ENCODE measurements around the gene PRR16. TPM values are rescaled to one million over a fixed set of nuclear protein-coding genes. Genes with fewer than 3 reads are reported as not detected.

PRR16 gene
- total and polyA plus RNA-seq, 2 experiments from 2014 or later, result 1.0 to 1.7 TPM

DNA sequence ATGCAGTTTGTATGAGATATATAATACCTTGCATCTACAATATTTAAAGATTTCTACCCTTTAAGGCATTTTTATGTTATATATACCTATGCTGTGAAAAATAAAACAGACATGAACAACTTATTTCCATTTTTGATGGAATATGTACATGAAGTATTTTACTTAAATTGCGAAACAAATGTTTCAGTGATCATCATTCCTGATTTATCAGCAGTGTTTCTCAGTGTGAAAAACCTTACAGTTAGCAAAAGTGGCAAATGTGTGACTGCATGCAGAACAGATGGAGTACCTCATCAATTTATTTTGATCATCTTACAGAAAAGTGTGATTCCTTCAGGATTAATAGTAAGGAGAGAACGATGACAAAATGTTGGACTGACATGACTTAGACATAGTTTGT is 43.1 kb downstream of the PRR16 start:
- Histone ChIP-seq H3K79me2 (replicated peaks; ENCODE audit: insufficient read depth) (no peaks in the 10 kb centered on the region), H3K27ac (ENCODE audit: low read depth) (no peak overlapping the region), H3K36me3 (ENCODE audit: insufficient read depth) (no peaks in the 10 kb centered on the region)

More for the DNA sequence above, 43.1 kb downstream of the PRR16 start:
- Mint-ChIP-seq H3K27me3 (ENCODE audit: insufficient read depth, low read depth, poor library complexity) (no peaks in the 10 kb centered on the region), H3K4me3 (no peak overlapping the region), H3K36me3 (ENCODE audit: low read depth) (peaks cover 5% of the 10 kb centered on the region; the same call in 2 of the 3 replicates), H3K4me1 (peaks cover 46% of the 10 kb centered on the region), H3K9me3 (0 out of 3 replicates have a peak, but pooled peaks cover 2% of the 10 kb centered on the region), H3K27ac (no peak overlapping the region)
- Histone ChIP-seq H3K27me3 (ENCODE audit: insufficient read depth) (no peaks in the 10 kb centered on the region), H3F3A (replicated peaks; ENCODE audit: low read depth) (no peaks in the 10 kb centered on the region), H3K4me2 (no peak overlapping the region), H3K9me2 (ENCODE audit: insufficient read depth) (no peaks in the 10 kb centered on the region), H2AFZ (no peak overlapping the region), H3K4me3 (no peak overlapping the region), H4K20me1 (replicated peaks; ENCODE audit: insufficient read depth) (no peaks in the 10 kb centered on the region), H3K4me1 (ENCODE audit: insufficient read depth) (peaks cover 44% of the 10 kb centered on the region)
- TF ChIP-seq CREB1 (CRISPR knock-in tag; IDR thresholded peaks at IDR 0.05; ENCODE audit: low read depth), result no peak
- TF ChIP-seq ZNF331 (CRISPR knock-in tag; IDR thresholded peaks at IDR 0.05; ENCODE audit: low read depth), result no peak
- TF ChIP-seq, protein P1, sequence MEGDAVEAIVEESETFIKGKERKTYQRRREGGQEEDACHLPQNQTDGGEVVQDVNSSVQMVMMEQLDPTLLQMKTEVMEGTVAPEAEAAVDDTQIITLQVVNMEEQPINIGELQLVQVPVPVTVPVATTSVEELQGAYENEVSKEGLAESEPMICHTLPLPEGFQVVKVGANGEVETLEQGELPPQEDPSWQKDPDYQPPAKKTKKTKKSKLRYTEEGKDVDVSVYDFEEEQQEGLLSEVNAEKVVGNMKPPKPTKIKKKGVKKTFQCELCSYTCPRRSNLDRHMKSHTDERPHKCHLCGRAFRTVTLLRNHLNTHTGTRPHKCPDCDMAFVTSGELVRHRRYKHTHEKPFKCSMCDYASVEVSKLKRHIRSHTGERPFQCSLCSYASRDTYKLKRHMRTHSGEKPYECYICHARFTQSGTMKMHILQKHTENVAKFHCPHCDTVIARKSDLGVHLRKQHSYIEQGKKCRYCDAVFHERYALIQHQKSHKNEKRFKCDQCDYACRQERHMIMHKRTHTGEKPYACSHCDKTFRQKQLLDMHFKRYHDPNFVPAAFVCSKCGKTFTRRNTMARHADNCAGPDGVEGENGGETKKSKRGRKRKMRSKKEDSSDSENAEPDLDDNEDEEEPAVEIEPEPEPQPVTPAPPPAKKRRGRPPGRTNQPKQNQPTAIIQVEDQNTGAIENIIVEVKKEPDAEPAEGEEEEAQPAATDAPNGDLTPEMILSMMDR (conservative IDR thresholded peaks at IDR 0.05; ENCODE audit: low read depth in 2 of 2), result no peak
- no peak for TF ChIP-seq NANOG (IDR thresholded peaks at IDR 0.05; ENCODE audit: borderline replicate concordance)
- no peak for TF ChIP-seq STAT1 (IDR thresholded peaks at IDR 0.05; ENCODE audit: unreplicated experiment)
- no peak for TF ChIP-seq JUNB (IDR thresholded peaks at IDR 0.05; ENCODE audit: unreplicated experiment)
- no peak for TF ChIP-seq EZH2 (IDR thresholded peaks at IDR 0.05; ENCODE audit: low read depth, unreplicated experiment)
- no peak for TF ChIP-seq EZH2phosphoT487 (IDR thresholded peaks at IDR 0.05; ENCODE audit: unreplicated experiment)
- TF ChIP-seq ZNF114 (CRISPR knock-in tag; IDR thresholded peaks at IDR 0.05), result no peak
- TF ChIP-seq, protein P2, sequence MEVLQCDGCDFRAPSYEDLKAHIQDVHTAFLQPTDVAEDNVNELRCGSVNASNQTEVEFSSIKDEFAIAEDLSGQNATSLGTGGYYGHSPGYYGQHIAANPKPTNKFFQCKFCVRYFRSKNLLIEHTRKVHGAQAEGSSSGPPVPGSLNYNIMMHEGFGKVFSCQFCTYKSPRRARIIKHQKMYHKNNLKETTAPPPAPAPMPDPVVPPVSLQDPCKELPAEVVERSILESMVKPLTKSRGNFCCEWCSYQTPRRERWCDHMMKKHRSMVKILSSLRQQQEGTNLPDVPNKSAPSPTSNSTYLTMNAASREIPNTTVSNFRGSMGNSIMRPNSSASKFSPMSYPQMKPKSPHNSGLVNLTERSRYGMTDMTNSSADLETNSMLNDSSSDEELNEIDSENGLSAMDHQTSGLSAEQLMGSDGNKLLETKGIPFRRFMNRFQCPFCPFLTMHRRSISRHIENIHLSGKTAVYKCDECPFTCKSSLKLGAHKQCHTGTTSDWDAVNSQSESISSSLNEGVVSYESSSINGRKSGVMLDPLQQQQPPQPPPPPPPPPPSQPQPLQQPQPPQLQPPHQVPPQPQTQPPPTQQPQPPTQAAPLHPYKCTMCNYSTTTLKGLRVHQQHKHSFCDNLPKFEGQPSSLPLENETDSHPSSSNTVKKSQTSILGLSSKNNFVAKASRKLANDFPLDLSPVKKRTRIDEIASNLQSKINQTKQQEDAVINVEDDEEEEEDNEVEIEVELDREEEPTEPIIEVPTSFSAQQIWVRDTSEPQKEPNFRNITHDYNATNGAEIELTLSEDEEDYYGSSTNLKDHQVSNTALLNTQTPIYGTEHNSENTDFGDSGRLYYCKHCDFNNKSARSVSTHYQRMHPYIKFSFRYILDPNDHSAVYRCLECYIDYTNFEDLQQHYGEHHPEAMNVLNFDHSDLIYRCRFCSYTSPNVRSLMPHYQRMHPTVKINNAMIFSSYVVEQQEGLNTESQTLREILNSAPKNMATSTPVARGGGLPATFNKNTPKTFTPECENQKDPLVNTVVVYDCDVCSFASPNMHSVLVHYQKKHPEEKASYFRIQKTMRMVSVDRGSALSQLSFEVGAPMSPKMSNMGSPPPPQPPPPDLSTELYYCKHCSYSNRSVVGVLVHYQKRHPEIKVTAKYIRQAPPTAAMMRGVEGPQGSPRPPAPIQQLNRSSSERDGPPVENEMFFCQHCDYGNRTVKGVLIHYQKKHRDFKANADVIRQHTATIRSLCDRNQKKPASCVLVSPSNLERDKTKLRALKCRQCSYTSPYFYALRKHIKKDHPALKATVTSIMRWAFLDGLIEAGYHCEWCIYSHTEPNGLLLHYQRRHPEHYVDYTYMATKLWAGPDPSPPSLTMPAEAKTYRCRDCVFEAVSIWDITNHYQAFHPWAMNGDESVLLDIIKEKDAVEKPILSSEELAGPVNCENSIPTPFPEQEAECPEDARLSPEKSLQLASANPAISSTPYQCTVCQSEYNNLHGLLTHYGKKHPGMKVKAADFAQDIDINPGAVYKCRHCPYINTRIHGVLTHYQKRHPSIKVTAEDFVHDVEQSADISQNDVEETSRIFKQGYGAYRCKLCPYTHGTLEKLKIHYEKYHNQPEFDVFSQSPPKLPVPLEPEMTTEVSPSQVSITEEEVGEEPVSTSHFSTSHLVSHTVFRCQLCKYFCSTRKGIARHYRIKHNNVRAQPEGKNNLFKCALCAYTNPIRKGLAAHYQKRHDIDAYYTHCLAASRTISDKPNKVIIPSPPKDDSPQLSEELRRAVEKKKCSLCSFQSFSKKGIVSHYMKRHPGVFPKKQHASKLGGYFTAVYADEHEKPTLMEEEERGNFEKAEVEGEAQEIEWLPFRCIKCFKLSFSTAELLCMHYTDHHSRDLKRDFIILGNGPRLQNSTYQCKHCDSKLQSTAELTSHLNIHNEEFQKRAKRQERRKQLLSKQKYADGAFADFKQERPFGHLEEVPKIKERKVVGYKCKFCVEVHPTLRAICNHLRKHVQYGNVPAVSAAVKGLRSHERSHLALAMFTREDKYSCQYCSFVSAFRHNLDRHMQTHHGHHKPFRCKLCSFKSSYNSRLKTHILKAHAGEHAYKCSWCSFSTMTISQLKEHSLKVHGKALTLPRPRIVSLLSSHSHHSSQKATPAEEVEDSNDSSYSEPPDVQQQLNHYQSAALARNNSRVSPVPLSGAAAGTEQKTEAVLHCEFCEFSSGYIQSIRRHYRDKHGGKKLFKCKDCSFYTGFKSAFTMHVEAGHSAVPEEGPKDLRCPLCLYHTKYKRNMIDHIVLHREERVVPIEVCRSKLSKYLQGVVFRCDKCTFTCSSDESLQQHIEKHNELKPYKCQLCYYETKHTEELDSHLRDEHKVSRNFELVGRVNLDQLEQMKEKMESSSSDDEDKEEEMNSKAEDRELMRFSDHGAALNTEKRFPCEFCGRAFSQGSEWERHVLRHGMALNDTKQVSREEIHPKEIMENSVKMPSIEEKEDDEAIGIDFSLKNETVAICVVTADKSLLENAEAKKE (CRISPR knock-in tag; IDR thresholded peaks at IDR 0.05), result no peak
- DNase-seq (ENCODE audit: low spot score) (no peak), ATAC-seq (no peak)

Data from GM23338 (cell line).